CD4-positive, alpha-beta memory T cell (primary cell): ENCODE measurements around the gene PRM2. TPM values are rescaled to one million over a fixed set of nuclear protein-coding genes. Genes with fewer than 3 reads are reported as not detected.

Experiments used
- CTCF ChIA-PET: fragments of 350-600 bp; sonication (Branson Sonifier 250); formaldehyde crosslinking; loops from one replicate; lab custom pipeline; 2021; ENCODE audit warnings: inconsistent platforms; ENCODE audit not compliant: partially characterized antibody; lab: Charles Lee
- POLR2A ChIA-PET: fragments of 350-600 bp; sonication (Branson Sonifier 250); formaldehyde crosslinking; loops from one replicate; lab custom pipeline; 2021; ENCODE audit not compliant: partially characterized antibody; lab: Charles Lee
- DNase-seq, 5 donors: peaks; one replicate each; pipeline versions ENCODE4 v3.0.0 to v3.0.0-alpha.2; 2020 to 2022; ENCODE audit warnings: mixed read lengths in 1 of 5
- H3K27ac ChIP-seq: one replicate; pipeline ENCODE4 v1.7.0; 2013; ENCODE audit warnings: low read depth, low read length
- H3K27me3 ChIP-seq: 2 replicates; pipeline ENCODE4 v1.7.0; 2013; ENCODE audit warnings: mild to moderate bottlenecking, low read length, moderate library complexity; ENCODE audit not compliant: insufficient read depth
- H3K36me3 ChIP-seq: 2 replicates; pipeline ENCODE4 v1.7.0; 2013; ENCODE audit warnings: mild to moderate bottlenecking, low read length, moderate library complexity; ENCODE audit not compliant: insufficient read depth
- H3K4me1 ChIP-seq: 2 replicates; pipeline ENCODE4 v1.7.0; 2013; ENCODE audit warnings: mild to moderate bottlenecking, low read length, moderate library complexity; ENCODE audit not compliant: insufficient read depth
- H3K4me3 ChIP-seq, 2 donors: one replicate each; pipeline ENCODE4 v1.7.0; 2013; ENCODE audit warnings: low read length in 2 of 2, mild to moderate bottlenecking in 1 of 2
- H3K9me3 ChIP-seq, 2 donors: one replicate each; pipeline ENCODE4 v1.7.0; 2013; ENCODE audit warnings: low read length in 2 of 2, control low read depth in 1 of 2; ENCODE audit not compliant: control insufficient read depth in 1 of 2
- H3K27ac Mint-ChIP-seq, 7 donors: one replicate each; pipeline ENCODE4 v1.8.0; 2020 to 2021; ENCODE audit warnings: mixed read lengths in 7 of 7, mild to moderate bottlenecking in 6 of 7, inconsistent platforms in 3 of 7, moderate library complexity in 3 of 7
- H3K27me3 Mint-ChIP-seq, 2 donors: one replicate each; pipeline ENCODE4 v1.8.0; 2020 to 2021; ENCODE audit warnings: mixed read lengths in 2 of 2
- H3K36me3 Mint-ChIP-seq, 2 donors: one replicate each; pipeline ENCODE4 v1.8.0; 2020 to 2021; ENCODE audit warnings: mixed read lengths in 2 of 2, inconsistent platforms in 1 of 2, mild to moderate bottlenecking in 1 of 2
- H3K4me1 Mint-ChIP-seq, 4 donors: one replicate each; pipeline ENCODE4 v1.8.0; 2020 to 2021; ENCODE audit warnings: mixed read lengths in 4 of 4, mild to moderate bottlenecking in 1 of 4
- H3K4me3 Mint-ChIP-seq, 8 donors: one replicate each; pipeline ENCODE4 v1.8.0; 2020 to 2021; ENCODE audit warnings: mixed read lengths in 8 of 8, mild to moderate bottlenecking in 7 of 8, moderate library complexity in 6 of 8, inconsistent platforms in 3 of 8
- H3K9me3 Mint-ChIP-seq, 8 donors: one replicate each; pipeline ENCODE4 v1.8.0; 2020 to 2021; ENCODE audit warnings: mixed read lengths in 8 of 8, mild to moderate bottlenecking in 5 of 8, inconsistent platforms in 3 of 8, moderate library complexity in 1 of 8
- intact Hi-C: fragments of 100-400 bp; cut with micrococcal nuclease; formaldehyde crosslinking; loops from one replicate; pipeline ENCODE4 v1.15.1; 2023
- polyA plus RNA-seq, 2 donors: library from polyadenylated mRNA; unstranded; fragments of 300-500 nt; fragmentation: Illumina TruSeq; gene quantifications; one replicate each; pipeline ENCODE4 v1.2.3, GENCODE V29; 2021
- total RNA-seq, 2 experiments: library from RNA; stranded (reverse); gene quantifications; one replicate each; pipeline ENCODE4 v1.2.3, GENCODE V29; 2021

The PRM2 gene
- total and polyA plus RNA-seq, 4 experiments from 2014 or later = not detected

DNA sequence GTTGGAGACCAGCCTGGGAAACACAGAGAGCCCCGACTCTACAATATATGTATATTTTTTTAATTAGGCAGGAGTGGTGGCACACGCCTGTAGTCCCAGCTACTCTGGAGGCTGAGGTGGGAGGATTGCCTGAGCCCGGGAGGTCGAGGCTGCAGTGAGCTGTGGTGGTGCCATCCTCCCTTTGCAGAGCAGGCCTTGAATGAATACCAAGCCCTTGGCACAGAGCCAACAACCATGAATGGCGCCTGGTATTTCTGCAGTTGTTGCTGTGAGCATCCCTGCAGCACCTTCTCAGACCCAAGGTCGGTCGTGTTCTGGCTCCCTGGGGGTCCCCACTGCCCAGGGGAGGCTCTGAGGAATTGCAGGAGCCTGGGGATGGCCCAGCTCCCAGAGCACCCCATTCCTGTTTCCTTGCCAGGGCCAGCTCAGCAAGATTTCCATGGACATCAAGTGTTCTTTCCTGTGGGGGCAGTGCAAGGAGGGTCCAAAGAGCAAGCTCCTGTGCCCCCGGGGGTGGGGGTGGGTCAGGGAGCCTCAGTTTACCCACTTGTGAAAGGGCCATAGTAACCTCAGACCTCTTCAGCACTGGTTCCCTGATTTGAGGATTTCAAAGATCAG, 43.4 kb upstream of the PRM2 start:
- intact Hi-C loops = no loop called here
- no peaks in the 10 kb centered on the region for H3K4me1 ChIP-seq
- Mint-ChIP-seq H3K36me3 (no peaks in the 10 kb centered on the region), H3K4me3 (no peak overlapping the region), H3K9me3 (no peaks in the 10 kb centered on the region), H3K27me3 (no peaks in the 10 kb centered on the region), H3K27ac (no peak overlapping the region), H3K4me1 (peaks cover 0 to 2% (median under 1%) of the 10 kb centered on the region in 4 donors)
- DNase-seq = no peak
- ChIA-PET POLR2A (no interaction called here), CTCF (no interaction called here)
- H3K27me3 ChIP-seq = no peaks in the 10 kb centered on the region
- no peak overlapping the region for H3K4me3 ChIP-seq
- H3K27ac ChIP-seq = no peak overlapping the region
- no peaks in the 10 kb centered on the region for H3K36me3 ChIP-seq
- H3K9me3 ChIP-seq = no peaks in the 10 kb centered on the region

DNA sequence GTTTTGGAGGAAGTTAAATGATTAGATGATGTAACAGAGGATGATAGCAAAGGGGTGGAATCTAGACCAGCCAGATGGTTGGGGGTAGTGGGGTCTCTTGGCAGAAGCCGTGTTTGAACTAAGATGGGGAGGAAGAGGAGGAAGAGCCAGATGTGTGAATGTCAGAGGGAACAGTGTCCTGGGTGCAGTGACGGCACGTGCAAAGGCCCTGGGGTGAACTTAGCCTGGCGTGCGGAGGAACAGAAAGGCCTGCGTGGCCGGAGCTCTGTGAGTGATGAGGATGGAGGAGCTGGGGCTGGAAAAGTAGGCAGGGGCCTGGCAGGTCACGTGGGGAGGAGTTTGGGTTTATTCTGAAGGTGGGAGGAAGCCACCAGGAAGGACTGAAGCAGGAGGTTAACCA, 42.5 kb upstream of the PRM2 start:
- no peaks in the 10 kb centered on the region for H3K9me3 Mint-ChIP-seq
- H3K4me3 Mint-ChIP-seq = no peak overlapping the region
- H3K4me1 Mint-ChIP-seq = peaks cover 0 to 3% (median 2%) of the 10 kb centered on the region in 4 donors

DNA sequence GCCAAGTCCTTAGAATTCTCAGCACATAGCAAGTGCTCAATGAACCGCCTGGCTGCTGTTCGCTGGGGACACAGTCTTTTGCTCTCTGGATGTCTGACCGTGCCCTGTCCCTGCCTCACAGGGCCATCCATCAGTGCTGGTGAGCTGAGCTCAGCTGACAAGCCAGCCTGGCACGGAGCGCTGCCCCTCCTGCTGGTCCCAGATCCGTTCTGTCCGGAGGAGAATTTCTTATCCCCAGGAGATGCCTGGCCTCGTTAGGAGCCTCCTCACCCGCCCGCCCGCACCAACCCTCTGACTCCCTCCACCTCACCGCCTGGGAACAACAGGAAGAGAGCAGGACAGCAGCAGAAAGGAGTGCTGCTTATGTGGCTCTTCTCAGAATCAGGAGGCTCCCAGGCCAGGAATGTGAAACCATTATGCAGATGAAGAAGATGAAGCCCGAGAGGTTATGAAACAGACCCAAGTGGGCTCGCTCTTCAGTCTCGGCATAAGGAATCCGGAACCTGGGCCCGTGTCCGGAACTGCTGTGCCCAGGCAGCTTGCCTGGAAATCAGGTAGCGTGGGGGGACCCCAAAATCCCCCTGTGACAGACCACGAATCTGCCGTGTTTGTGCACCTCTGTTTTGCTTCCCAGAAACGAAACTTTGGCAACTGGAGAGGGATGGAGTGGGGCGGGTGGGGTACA, 40.2 kb upstream of the PRM2 start:
- CTCF ChIA-PET = no interaction called here
- no peaks in the 10 kb centered on the region for H3K27me3 ChIP-seq
- no peaks in the 10 kb centered on the region for H3K27me3 Mint-ChIP-seq
- H3K36me3 ChIP-seq = no peaks in the 10 kb centered on the region
- no peak overlapping the region for H3K4me3 Mint-ChIP-seq
- H3K9me3 ChIP-seq = no peaks in the 10 kb centered on the region
- H3K27ac Mint-ChIP-seq = no peak overlapping the region
- no peak overlapping the region for H3K4me3 ChIP-seq
- H3K4me1 ChIP-seq = peaks cover 19% of the 10 kb centered on the region
- H3K27ac ChIP-seq = no peak overlapping the region
- no peaks in the 10 kb centered on the region for H3K9me3 Mint-ChIP-seq
- H3K4me1 Mint-ChIP-seq = peaks cover 13 to 26% (median 20%) of the 10 kb centered on the region in 4 donors
- POLR2A ChIA-PET = no interaction called here
- intact Hi-C loops = no loop called here
- no peaks in the 10 kb centered on the region for H3K36me3 Mint-ChIP-seq
- DNase-seq = no peak

More for the DNA sequence above, 42.5 kb upstream of the PRM2 start:
- CTCF ChIA-PET = interaction anchor here (0.7 kb wide), 1 partner anchor 649 kb away, joined by 3 read pairs; no protein-coding TSS in a partner anchor
- intact Hi-C loops = no loop called here
- POLR2A ChIA-PET = no interaction called here
- H3K4me3 ChIP-seq = no peak overlapping the region
- no peak overlapping the region for H3K27ac ChIP-seq
- H3K27ac Mint-ChIP-seq = peak overlapping the region in 1 of 7 donors; percentile 44
- no peaks in the 10 kb centered on the region for H3K27me3 Mint-ChIP-seq
- H3K36me3 Mint-ChIP-seq = no peaks in the 10 kb centered on the region
- H3K36me3 ChIP-seq = no peaks in the 10 kb centered on the region
- H3K27me3 ChIP-seq = no peaks in the 10 kb centered on the region
- no peak for DNase-seq
- H3K4me1 ChIP-seq = no peaks in the 10 kb centered on the region
- no peaks in the 10 kb centered on the region for H3K9me3 ChIP-seq

DNA sequence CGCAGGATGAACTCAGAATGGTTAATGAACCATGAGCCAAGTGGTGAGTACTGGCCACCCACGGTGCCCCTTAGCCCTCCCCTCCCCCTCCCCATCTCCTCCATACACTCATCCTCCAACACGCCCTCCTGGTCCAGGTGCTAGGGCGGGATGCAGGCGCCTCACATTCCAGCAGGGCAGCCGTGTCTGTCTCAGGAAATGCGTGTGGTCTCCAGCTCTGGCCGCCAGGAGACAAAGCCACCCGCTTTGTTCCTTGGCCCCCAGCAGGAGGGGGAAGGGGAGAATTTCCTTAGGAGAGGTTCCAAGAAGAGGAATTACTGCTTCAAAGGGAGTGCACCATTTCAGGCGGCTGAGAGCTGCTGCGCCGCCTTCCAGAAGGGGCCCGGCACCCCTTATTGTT, 39.2 kb upstream of the PRM2 start:
- POLR2A ChIA-PET = no interaction called here
- H3K27me3 Mint-ChIP-seq = no peaks in the 10 kb centered on the region

GRCh38 chr16:11314309-11314894, 38.1 kb upstream of the PRM2 start:
- no peaks in the 10 kb centered on the region for H3K27me3 ChIP-seq
- Mint-ChIP-seq H3K27ac (no peak overlapping the region), H3K9me3 (no peaks in the 10 kb centered on the region), H3K4me1 (peaks cover 24 to 45% (median 34%) of the 10 kb centered on the region in 4 donors), H3K36me3 (no peaks in the 10 kb centered on the region), H3K4me3 (no peak overlapping the region), H3K27me3 (no peaks in the 10 kb centered on the region)
- H3K36me3 ChIP-seq = no peaks in the 10 kb centered on the region
- intact Hi-C loops = no loop called here
- ChIA-PET CTCF (no interaction called here), POLR2A (interaction anchor here (0.7 kb wide), 1 partner anchor 12 kb away, joined by 3 read pairs; no protein-coding TSS in a partner anchor)
- H3K27ac ChIP-seq = no peak overlapping the region
- H3K9me3 ChIP-seq = no peaks in the 10 kb centered on the region
- no peak overlapping the region for H3K4me3 ChIP-seq
- peaks cover 37% of the 10 kb centered on the region for H3K4me1 ChIP-seq
- DNase-seq = no peak

More for the DNA sequence above, 39.2 kb upstream of the PRM2 start:
- no peak overlapping the region for H3K4me3 ChIP-seq
- H3K9me3 Mint-ChIP-seq = no peaks in the 10 kb centered on the region
- H3K4me3 Mint-ChIP-seq = no peak overlapping the region
- H3K4me1 Mint-ChIP-seq = peaks cover 19 to 36% (median 28%) of the 10 kb centered on the region in 4 donors
- no peaks in the 10 kb centered on the region for H3K36me3 Mint-ChIP-seq
- no peaks in the 10 kb centered on the region for H3K27me3 ChIP-seq
- no peaks in the 10 kb centered on the region for H3K36me3 ChIP-seq
- CTCF ChIA-PET = no interaction called here
- H3K9me3 ChIP-seq = no peaks in the 10 kb centered on the region
- H3K27ac Mint-ChIP-seq = no peak overlapping the region
- no peak overlapping the region for H3K27ac ChIP-seq
- DNase-seq = no peak
- intact Hi-C loops = no loop called here
- H3K4me1 ChIP-seq = peaks cover 27% of the 10 kb centered on the region

DNA sequence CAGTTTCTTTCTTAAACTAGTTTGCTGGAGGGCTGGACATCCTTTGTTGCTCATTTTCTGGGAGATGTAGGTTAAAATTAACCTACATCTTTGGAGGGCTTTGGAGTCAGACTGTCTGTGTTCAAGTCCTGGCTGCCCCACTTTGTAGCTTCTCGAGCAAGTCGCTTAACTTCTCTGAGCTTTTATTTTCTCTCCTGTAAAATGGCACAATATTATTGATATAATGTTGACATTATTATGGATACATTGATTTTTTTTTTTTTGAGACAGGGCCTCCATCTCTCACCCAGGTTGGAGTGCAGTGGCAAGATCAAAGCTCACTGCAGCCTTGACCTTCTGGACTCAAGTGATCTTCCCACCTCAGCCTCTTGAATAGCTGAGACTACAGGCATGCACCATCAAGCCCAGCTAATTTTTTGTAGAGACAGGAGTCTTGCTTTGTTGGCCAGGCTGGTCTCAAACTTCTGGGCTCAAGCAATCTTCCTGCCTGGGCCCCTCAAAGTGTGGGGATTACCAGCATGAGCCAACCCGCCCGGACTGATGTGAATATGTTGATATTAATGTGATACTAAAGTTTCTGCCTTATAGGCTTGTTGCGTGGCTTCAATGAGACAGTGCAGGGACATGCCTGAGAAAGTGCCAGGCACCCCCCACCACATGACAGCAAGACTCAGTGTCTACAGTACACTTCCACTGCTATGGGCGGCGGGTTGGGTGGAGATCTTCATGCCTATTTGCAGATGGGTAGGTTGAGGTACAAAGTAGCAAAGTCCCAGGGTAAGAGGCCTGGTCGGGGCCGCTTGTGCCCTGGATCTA, 37.4 kb upstream of the PRM2 start:
- Mint-ChIP-seq H3K27me3 (no peaks in the 10 kb centered on the region), H3K4me1 (peaks cover 24 to 45% (median 34%) of the 10 kb centered on the region in 4 donors), H3K9me3 (no peaks in the 10 kb centered on the region), H3K36me3 (no peaks in the 10 kb centered on the region), H3K27ac (peak overlapping the region in 2 of 7 donors; percentile 36 to 74), H3K4me3 (peak overlapping the region in 1 of 8 donors; percentile 20)
- Histone ChIP-seq H3K27ac (no peak overlapping the region), H3K4me3 (no peak overlapping the region), H3K9me3 (no peaks in the 10 kb centered on the region), H3K36me3 (no peaks in the 10 kb centered on the region), H3K4me1 (peaks cover 37% of the 10 kb centered on the region), H3K27me3 (no peaks in the 10 kb centered on the region)
- intact Hi-C loops = no loop called here
- DNase-seq = no peak
- ChIA-PET POLR2A (interaction anchor here (0.7 kb wide), 1 partner anchor 13 kb away, joined by 3 read pairs; no protein-coding TSS in a partner anchor), CTCF (interaction anchor here (0.6 to 1.8 kb wide), 4 partner anchors 16 to 340 kb away, joined by 3 to 4 read pairs (median 4); no protein-coding TSS in a partner anchor)
